GM11168 (cell line): Measurements from ENCODE around the gene NBR1.
"Not testable (repeated sequence)": the region's sequence is repeated elsewhere in the genome, so short reads cannot be mapped to it uniquely, and the experiment has no call there.

Experiments used
- in situ Hi-C: fragments of 300-500 bp; cut with MboI; formaldehyde crosslinking; loops from one replicate; pipeline ENCODE4 v1.12.0; 2022; ENCODE audit warnings: low sequenced_read_pairs; ENCODE audit not compliant: unreplicated experiment

NBR1 gene, protein sequence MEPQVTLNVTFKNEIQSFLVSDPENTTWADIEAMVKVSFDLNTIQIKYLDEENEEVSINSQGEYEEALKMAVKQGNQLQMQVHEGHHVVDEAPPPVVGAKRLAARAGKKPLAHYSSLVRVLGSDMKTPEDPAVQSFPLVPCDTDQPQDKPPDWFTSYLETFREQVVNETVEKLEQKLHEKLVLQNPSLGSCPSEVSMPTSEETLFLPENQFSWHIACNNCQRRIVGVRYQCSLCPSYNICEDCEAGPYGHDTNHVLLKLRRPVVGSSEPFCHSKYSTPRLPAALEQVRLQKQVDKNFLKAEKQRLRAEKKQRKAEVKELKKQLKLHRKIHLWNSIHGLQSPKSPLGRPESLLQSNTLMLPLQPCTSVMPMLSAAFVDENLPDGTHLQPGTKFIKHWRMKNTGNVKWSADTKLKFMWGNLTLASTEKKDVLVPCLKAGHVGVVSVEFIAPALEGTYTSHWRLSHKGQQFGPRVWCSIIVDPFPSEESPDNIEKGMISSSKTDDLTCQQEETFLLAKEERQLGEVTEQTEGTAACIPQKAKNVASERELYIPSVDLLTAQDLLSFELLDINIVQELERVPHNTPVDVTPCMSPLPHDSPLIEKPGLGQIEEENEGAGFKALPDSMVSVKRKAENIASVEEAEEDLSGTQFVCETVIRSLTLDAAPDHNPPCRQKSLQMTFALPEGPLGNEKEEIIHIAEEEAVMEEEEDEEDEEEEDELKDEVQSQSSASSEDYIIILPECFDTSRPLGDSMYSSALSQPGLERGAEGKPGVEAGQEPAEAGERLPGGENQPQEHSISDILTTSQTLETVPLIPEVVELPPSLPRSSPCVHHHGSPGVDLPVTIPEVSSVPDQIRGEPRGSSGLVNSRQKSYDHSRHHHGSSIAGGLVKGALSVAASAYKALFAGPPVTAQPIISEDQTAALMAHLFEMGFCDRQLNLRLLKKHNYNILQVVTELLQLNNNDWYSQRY

DNA sequence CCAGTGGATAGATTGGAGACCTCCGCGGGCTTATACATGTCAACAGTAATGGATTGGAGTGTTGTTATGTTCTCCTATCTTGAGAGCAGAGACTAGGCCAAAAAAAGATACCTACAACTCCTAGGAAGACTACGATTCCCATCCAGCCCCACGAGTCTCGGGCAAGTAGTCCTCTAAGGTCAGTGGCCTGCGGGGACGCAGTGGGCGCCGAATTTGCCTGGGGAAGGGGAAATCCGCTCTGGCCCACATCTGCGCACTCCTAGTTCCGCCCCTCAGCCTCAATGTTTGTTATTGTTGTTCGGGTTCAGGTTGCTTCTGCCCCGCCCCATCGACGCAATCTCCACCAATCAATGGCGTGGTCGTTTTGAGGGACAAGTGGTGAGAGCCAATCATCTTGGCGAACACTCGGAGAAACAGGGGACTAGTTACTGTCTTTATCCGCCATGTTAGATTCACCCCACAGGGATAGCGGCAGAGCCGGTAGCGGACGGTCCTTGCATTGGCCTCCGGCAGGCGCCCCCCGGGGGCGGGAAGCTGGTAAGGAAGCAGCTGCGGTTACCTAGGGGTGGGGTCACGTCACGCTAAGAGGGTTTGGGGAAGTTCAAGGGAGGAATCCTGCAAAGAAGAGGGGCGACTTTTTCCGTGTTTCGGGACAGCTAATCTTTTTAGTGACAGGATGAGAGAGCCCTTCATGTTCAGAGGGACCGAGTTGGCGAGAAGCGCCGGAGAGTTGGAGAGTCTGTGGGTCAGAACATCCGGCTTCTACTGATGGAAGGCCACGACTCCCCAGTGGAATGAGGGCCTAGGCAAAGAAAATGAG, at the start of gene NBR1:
NBR1 (plus strand) TSS at position 449 of the 820 bp plus-strand sequence. CDS start 4,586 bp downstream, outside the sequence.
- in situ Hi-C loops = no loop called here

DNA sequence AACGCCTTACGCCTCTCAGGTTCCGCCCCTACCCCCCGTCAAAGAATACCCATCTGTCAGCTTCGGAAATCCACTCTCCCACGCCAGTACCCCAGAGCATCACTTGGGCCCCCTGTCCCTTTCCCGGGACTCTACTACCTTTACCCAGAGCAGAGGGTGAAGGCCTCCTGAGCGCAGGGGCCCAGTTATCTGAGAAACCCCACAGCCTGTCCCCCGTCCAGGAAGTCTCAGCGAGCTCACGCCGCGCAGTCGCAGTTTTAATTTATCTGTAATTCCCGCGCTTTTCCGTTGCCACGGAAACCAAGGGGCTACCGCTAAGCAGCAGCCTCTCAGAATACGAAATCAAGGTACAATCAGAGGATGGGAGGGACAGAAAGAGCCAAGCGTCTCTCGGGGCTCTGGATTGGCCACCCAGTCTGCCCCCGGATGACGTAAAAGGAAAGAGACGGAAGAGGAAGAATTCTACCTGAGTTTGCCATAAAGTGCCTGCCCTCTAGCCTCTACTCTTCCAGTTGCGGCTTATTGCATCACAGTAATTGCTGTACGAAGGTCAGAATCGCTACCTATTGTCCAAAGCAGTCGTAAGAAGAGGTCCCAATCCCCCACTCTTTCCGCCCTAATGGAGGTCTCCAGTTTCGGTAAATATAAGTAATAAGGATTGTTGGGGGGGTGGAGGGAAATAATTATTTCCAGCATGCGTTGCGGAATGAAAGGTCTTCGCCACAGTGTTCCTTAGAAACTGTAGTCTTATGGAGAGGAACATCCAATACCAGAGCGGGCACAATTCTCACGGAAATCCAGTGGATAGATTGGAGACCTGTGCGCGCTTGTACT, 45.7 kb upstream of the NBR1 start, which contains the start of gene BRCA1:
BRCA1 (minus strand) TSS at position 232 of the 834 bp plus-strand sequence. CDS start 1,268 bp downstream, outside the sequence.
- in situ Hi-C loops = no loop called here

DNA sequence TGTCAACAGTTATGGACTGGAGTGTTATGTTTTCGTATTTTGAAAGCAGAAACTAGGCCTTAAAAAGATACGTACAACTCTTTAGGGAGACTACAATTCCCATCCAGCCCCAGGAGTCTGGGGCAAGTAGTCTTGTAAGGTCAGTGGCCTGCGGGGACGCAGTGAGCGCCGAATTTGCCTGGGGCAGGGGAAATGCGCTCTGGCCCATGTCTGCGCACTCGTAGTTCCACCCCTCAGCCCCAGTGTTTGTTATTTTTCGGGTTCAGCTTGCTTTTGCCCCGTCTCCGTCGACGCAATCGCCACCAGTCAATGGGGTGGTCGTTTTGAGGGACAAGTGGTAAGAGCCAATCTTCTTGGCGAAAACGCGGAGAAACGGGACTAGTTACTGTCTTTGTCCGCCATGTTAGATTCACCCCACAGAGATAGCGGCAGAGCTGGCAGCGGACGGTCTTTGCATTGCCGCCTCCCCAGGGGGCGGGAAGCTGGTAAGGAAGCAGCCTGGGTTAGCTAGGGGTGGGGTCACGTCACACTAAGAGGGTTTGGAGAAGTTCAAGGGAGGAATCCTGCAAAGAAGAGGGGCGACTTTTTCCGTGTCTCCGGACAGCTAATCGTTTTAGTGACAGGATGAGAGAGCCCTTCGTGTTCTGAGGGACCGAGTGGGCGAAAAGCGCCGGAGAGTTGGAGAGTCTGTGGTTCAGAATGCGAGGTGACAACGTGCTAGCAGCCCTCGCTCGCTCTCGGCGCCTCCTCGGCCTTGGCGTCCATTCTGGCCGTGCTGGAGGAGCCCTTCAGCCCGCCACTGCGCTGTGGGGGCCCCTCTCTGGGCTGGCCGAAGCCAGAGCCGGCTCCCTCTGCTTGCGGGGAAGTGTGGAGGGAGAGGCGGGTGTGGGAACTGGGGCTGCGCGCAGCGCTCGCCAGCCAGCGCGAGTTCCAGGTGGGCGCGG, 44.8 kb upstream of the NBR1 start:
- in situ Hi-C loops = no loop called here

DNA sequence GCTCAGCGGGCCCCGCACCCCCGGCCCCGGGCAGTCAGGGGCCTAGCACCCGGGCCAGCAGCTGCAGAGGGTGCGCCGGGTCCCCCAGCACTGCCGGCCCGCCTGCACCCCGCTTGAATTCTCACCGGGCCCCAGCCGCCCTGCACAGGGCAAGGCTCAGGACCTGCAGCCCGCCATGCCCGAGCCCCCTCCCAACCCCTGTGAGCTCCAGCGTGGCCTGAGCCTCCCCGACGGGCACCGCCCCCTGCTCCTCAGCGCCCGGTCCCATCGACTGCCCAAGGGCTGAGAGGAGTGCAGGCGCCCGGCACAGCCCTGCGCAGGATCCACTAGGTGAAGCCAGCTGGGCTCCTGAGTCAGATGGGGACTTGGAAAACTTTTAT, 44.1 kb upstream of the NBR1 start:
- in situ Hi-C loops = no loop called here

DNA sequence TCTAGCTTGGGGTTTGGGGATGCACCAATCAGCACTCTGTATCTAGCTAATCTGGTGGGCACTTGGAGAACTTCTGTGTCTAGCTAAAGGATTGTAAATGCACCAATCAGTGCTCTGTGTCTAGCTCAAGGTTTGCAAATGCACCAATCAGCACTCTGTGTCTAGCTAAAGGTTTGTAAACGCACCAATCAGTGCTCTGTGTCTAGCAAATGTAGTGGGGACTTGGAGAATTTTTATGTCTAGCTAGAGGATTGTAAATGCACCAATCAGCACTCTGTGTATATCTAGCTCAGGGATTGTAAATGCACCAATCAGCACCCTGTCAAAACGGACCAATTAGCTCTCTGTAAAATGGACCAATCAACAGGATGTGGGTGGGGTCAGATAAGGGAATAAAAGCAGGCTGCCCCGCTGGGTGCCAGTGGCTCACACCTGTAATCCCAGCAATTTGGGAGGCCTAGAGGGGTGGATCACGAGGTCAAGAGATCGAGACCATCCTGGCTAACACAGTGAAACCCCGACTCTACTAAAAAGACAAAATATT, 43.6 kb upstream of the NBR1 start:
- in situ Hi-C loops = not testable (repeated sequence)

GRCh38 chr17:43129671-43130010, 41.4 kb upstream of the NBR1 start:
- in situ Hi-C loops = no loop called here

- in situ Hi-C loops = no loop called here
These were observed 38.9 kb upstream of the NBR1 start for GRCh38 chr17:43132117-43132516.

DNA sequence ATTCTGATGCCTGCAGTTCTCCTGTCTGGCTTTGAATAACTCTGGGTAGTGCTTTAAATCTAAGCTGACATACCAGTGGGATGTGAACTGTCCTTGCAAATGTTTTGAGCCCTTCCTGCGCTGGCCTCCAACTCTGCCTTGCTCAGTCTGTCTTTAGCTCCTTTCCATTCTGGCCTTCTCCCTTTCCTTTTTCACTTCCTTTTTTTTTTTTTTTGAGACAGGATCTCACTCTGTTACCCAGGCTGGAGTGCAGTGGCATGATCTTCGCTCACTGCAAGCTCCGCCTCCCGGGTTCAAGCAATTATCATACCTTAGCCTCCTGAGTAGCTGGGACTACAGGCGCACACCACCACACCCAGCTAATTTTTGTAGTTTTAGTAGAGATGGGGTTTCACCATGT, 37.6 kb upstream of the NBR1 start:
- in situ Hi-C loops = not testable (repeated sequence)

DNA sequence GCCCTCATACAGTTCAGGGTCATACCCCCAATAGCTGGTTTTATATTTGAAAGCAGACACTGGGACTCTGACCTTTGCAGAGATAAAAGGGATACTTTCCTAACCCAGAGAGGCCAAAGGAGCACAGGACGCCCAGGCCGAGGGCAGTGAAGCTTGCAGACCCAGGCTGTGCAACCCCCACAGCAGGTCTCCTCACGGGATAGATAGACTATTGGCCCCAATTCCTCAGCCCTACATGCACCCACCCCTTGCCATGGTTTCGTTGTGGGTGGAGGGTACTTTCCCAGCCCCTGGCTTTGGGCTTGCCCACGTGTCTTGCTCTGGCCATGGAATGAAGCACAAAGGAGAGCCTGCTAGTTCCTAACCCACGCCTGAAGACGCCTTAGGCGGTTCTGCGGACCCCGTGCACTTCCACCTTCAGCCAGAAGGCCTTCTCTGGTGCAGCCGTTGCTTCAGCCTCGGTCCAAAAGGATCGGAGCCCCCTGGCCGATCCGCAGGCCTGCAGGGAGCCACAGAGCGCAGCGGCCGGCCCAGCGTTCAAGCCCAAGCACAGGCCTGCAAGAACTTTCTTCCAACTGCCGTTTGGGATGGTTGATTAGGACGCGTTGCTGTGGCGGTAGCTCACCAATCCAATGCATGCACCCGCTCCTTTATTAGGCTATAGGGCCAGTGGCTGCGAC, 36.1 kb upstream of the NBR1 start:
- in situ Hi-C loops = no loop called here

DNA sequence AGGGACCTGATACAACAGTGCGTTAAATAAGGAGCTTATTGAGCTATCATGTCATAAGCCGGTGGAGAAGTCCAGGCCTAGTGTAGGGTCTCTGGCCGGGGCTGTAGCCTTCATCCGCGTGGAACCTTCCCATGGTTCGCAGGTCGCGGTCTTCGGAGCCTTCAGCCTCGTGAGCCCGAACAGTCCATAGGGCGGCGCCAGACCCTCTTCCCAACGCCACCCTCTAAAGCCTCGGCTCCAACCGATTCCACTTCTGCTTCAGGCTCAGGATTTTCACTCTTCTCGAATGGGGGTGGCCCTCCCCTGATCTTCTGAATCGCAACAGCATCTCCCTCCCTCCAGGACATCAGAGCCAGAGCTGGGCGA, 35.6 kb upstream of the NBR1 start:
- in situ Hi-C loops = no loop called here

GRCh38 chr17:43136574-43136973, 34.4 kb upstream of the NBR1 start:
- in situ Hi-C loops = not testable (repeated sequence)

DNA sequence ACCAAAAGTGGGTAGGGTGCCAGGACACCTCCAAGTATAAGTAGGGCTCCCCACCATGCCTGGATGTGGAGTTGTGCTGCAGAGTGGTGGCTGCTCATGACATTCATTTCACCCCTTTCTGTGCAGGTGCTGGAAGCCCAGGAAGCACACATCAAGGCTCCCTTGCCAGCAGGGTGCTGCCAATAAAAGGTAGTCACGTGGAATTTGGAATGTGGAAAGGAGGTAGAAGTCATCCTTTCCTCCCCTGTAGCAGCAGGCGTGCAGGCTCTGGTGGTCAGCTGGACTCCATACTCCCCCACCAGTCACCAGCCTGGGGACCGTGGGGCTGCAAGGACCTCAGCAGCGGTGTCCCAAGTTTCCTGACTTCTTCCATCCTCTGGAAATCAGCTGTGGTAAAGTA, 32.5 kb upstream of the NBR1 start:
- in situ Hi-C loops = not testable (repeated sequence)

GRCh38 chr17:43140396-43141332, 30.4 kb upstream of the NBR1 start:
- in situ Hi-C loops = no loop called here

GRCh38 chr17:43142153-43142552, 28.9 kb upstream of the NBR1 start:
- in situ Hi-C loops = no loop called here

DNA sequence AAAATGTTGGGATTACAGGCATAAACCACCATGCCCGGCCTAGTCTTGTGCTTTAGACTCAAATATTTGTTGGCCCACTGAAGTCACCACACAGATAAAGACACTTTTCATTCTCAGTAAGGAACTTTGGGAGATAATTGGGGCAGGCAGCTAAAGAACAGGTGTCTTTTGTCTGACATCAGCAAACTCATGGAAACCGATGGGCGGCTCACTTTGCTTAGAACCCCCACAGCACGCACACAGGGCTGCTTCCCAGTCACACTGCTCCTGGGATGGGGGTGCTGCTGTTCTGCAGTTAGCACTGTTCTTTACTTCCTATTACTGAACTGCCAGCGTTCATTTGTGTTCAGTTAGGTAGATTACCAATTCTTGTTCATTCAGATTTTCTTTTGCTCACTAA, 27.8 kb upstream of the NBR1 start:
- in situ Hi-C loops = no loop called here

- in situ Hi-C loops = no loop called here
These were observed 24.4 kb upstream of the NBR1 start for GRCh38 chr17:43146649-43147048.
